Adrenal gland (tissue), 12 donors: ENCODE measurements around the gene LRRC8B. TPM values are rescaled to one million over a fixed set of nuclear protein-coding genes. Genes with fewer than 3 reads are reported as not detected.

Experiments used
- DNase-seq, 7 donors: peaks; one replicate each; pipeline ENCODE4 v3.0.0-alpha.2; 2019 to 2020
- H3K27ac ChIP-seq, 5 donors: fragments of 200-600 bp; sonication (generic) in 4 of 5; 1 replicate in 3 of 5; 2 replicates in 2 of 5; pipeline versions ENCODE4 v1.5.1 to v1.8.0; 2016 to 2020; ENCODE audit warnings: mild to moderate bottlenecking in 1 of 5
- H3K27me3 ChIP-seq: fragments of 200-600 bp; 2 replicates; pipeline ENCODE4 v1.8.0; 2021
- H3K36me3 ChIP-seq, 2 donors: fragments of 200-600 bp; replicated peaks in 1 of 2; 1 replicate in 1 of 2; 2 replicates in 1 of 2; pipeline versions ENCODE4 v1.5.1 to v1.8.0; 2018 to 2022
- H3K4me1 ChIP-seq, 2 donors: fragments of 200-600 bp; replicated peaks in 1 of 2; 1 replicate in 1 of 2; 2 replicates in 1 of 2; pipeline versions ENCODE4 v1.5.1 to v1.8.0; 2018 to 2021
- H3K4me3 ChIP-seq, 4 donors: fragments of 200-600 bp; sonication (generic) in 3 of 4; one replicate each; pipeline ENCODE4 v1.5.1; 2016 to 2018
- H3K9me3 ChIP-seq, 3 donors: fragments of 200-600 bp; sonication (generic) in 1 of 3; replicated peaks in 1 of 3; 1 replicate in 2 of 3; 2 replicates in 1 of 3; pipeline versions ENCODE4 v1.5.1 to v1.8.0; 2016 to 2021
- CTCF ChIP-seq, 6 experiments: fragments of 450-650 bp in 4 of 6; fragments of 200-600 bp in 2 of 6; sonication (generic) in 1 of 6; IDR thresholded peaks; 1 replicate in 5 of 6; 2 replicates in 1 of 6; pipeline versions ENCODE4 v1.5.1 to v1.8.0; 2016 to 2021; ENCODE audit warnings: antibody characterized with exemption in 6 of 6, mild to moderate bottlenecking in 2 of 6, moderate library complexity in 1 of 6
- POLR2A ChIP-seq, 2 donors: fragments of 450-650 bp; IDR thresholded peaks; one replicate each; pipeline ENCODE4 v1.6.1; 2017; ENCODE audit warnings: antibody characterized with exemption in 2 of 2, mild to moderate bottlenecking in 2 of 2, moderate library complexity in 1 of 2
- WGBS, 4 donors: extraction: QIAGEN DNeasy Blood & Tissue Kit in 2 of 4; methylation state at CpG; one replicate each; pipeline versions ENCODE4 v1.1.5 to v1.1.7; 2013 to 2017; 5-methylcytosine and 5-hydroxymethylcytosine counted together
- intact Hi-C, 2 donors: fragments of 100-400 bp; cut with DNase I; formaldehyde crosslinking; loops; one replicate each; pipeline versions ENCODE4 v1.14.1 to v1.15.0; 2022 to 2023
- polyA plus RNA-seq, 3 donors: library from polyadenylated mRNA; stranded (reverse); fragments of 200-250 nt in 2 of 3; fragments of 350-450 nt in 1 of 3; fragmentation: Illumina TruSeq in 1 of 3; extraction: RNeasy Lipid Tissue Mini Kit (QIAGEN cat#74804) in 1 of 3; gene quantifications; one replicate each; pipeline ENCODE4 v1.2.3, GENCODE V29; 2013 to 2014
- total RNA-seq, 9 donors: library from RNA; depleted of rRNA in 4 of 9; stranded (reverse); fragments of >200 nt in 4 of 9; fragments of 120-200 nt in 1 of 9; fragmentation: NEBNext Ultra II Directional in 1 of 9; extraction: Animal tissue kit (Norgen Biotek cat#: 25700) in 1 of 9; gene quantifications; one replicate each; pipeline versions ENCODE4 v1.1.0 to v1.2.4, GENCODE V29; 2013 to 2023
- donor health status: healthy with polysubstance abuse.
- donor health status: Bipolar disorder and iron deficiency.
- donor health status: DM: yes; HTN: yes; CAD: no.
- donor health status: DM: no; HTN: no; CAD: no.
- donor health status: DM: no; HTN: no; CAD: no.
- donor health status: DM: yes; HTN: yes; CAD: no.

LRRC8B gene
- total and polyA plus RNA-seq, 12 donors: 7.7 to 69.6 (median 39.1) TPM

- Histone ChIP-seq H3K27me3 (no peaks in the 10 kb centered on the region), H3K4me3 (peak overlapping the region in 3 of 4 donors; percentile 35 to 98 (median 39)), H3K27ac (peak overlapping the region; percentile 53 to 99 (median 90)), H3K36me3 (no peaks in the 10 kb centered on the region), H3K4me1 (peaks cover 20 to 40% of the 10 kb centered on the region in 2 donors), H3K9me3 (no peaks in the 10 kb centered on the region)
- peak in 6 of 7 donors; percentile 25 to 49 (median 37) for DNase-seq
- whole genome bisulfite sequencing, 4 donors: 21 to 32% (median 26%) methylated on average over 18 to 19 of the region's 19 CpGs
- intact Hi-C loops: loop anchor here (5.0 to 10.0 kb wide), 2 partner anchors 63 to 130 kb away; no protein-coding TSS in a partner anchor
- TF ChIP-seq CTCF (IDR thresholded peaks at IDR 0.05) (no peak), POLR2A (IDR thresholded peaks at IDR 0.05) (no peak)
Measured at GRCh38 chr1:89631816-89632656, 107.4 kb downstream of the LRRC8B start.

- DNase-seq: peak; percentile 81 to 90 (median 85)
- peak within 1 kb of the TSS; percentile 64 to 98 (median 88) for H3K4me3 ChIP-seq
- H3K36me3 ChIP-seq: no peaks in the 10 kb centered on the region
- WGBS, 4 donors: 0 to 3% (median 1%) methylated on average over 1 to 76 of the region's 76 CpGs
- H3K27me3 ChIP-seq: no peaks in the 10 kb centered on the region
- H3K9me3 ChIP-seq: no peaks in the 10 kb centered on the region
- TF ChIP-seq CTCF (IDR thresholded peaks at IDR 0.05) (peak in 4 of 6 experiments; percentile 27 to 90 (median 72)), POLR2A (IDR thresholded peaks at IDR 0.05) (peak in 1 of 2 donors; percentile 65)
- intact Hi-C loops: loop anchor here (5.0 to 10.0 kb wide), 2 partner anchors 62 to 130 kb away; no protein-coding TSS in a partner anchor
- H3K4me1 ChIP-seq: peaks cover 20 to 41% of the 10 kb centered on the region in 2 donors
- peak within 1 kb of the TSS; percentile 72 to 99 (median 90) for H3K27ac ChIP-seq
Measured at GRCh38 chr1:89632657-89633247, 108.1 kb downstream of the LRRC8B start, which contains the start of gene LRRC8C. LRRC8C (plus strand) TSS chr1:89633120; CDS start chr1:89686474, 53,354 bp downstream.

- TF ChIP-seq POLR2A (IDR thresholded peaks at IDR 0.05) (no peak), CTCF (IDR thresholded peaks at IDR 0.05) (no peak)
- H3K27ac ChIP-seq: peak overlapping the region; percentile 72 to 99 (median 90)
- peaks cover 20 to 41% of the 10 kb centered on the region in 2 donors for H3K4me1 ChIP-seq
- intact Hi-C loops: loop anchor here (5.0 to 10.0 kb wide), 2 partner anchors 61 to 129 kb away; no protein-coding TSS in a partner anchor
- WGBS, 4 donors: 0 to 1% (median 0%) methylated on average over 8 to 57 of the region's 57 CpGs
- no peaks in the 10 kb centered on the region for H3K9me3 ChIP-seq
- DNase-seq: peak; percentile 57 to 79 (median 66)
- no peaks in the 10 kb centered on the region for H3K36me3 ChIP-seq
- H3K27me3 ChIP-seq: no peaks in the 10 kb centered on the region
- H3K4me3 ChIP-seq: peak overlapping the region; percentile 64 to 98 (median 88)
Measured at GRCh38 chr1:89633248-89633799, 108.7 kb downstream of the LRRC8B start.
